HG02759 (cell line): ENCODE measurements around the gene SDC1.

Source experiments
- ATAC-seq: cut with Tn5 transposase; IDR thresholded peaks from one replicate; pipeline ENCODE4 v1.9.1; 2021; ENCODE audit warnings: mild to moderate bottlenecking, moderate library complexity; ENCODE audit not compliant: unreplicated experiment

Gene SDC1

DNA sequence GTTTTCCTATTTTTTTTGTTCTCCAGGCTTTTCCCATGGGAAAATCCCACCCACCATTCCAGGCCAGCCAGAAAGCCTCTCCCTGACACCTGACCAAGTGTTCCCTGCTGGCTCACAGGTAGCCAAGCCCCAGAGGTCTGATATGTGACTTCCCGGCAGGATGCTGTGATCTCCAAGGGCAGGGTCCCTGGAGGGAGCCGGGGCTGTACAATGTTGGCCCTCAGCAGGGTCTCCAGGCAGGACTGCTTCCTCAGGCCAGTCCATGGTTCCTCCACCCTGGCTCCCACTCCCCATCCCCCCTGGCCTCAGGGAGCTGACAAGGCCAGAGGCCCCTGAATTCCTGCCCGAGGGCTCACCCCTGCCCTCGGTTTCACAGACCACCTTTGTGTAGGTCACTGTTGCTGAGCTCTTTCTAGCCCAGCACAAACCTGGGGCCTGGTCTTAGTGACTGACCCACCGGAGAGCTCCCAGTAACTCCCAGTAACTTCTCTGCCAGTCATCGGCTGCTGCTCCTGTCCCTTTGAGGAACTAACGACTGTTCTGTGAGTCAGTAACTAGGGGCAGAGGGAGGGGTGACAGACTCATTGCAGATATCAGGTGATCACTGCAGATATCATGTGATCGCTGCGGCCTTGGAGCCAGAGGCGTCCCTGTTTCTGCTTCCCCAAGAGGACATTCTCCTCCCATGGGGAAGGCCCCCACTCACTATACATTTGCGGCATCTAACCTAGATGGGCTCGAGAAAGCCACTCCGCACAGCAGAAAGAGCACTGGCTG, 38.7 kb downstream of the SDC1 start:
- no peak for ATAC-seq

DNA sequence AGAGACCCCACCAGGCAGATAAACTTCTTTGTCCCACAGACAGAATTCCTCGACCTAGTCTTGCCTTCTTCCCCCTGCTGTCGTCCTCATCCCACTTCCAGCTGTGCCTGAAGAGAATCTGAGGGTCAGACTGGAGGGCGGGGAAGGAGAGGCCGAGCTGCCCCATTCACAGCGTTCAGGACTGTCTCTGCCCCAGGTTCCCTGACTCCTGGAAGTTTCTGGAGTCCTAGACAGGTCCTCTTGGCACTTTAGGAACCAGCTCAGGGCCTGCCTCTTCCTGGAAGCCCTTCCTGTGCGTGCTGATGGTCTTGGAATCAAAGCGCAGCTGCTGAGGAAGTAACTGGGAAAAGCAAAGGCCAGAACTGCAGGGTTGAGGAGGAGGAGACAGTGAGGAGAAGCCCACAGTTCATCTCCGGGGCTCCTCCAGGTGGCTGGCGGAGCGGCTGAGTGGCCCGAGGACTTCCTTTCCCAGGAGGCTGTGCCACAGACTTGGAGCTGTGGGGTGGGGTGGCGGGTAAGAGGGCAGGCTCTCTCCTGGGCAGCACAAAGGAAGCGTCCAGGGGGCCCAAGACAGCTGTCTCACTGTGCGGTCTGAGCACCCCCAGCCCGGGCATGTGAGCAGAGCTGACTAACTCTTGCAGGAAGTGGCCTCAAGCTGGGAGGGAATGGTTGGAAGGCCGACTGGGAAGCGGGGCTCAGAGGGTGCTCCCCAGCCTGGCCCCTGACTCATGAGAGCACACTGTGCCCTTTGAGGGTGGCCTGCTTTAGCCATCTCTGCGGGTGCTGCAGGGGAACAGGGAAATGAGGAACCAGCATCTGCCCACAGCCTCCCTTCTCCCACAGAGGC, 39.5 kb downstream of the SDC1 start:
- no peak for ATAC-seq

- no peak for ATAC-seq
These were observed 40.6 kb downstream of the SDC1 start for GRCh38 chr2:20184067-20184938.

- ATAC-seq = no peak
These were observed 41.6 kb downstream of the SDC1 start for GRCh38 chr2:20183373-20183772.

GRCh38 chr2:20182241-20182931, 42.5 kb downstream of the SDC1 start:
- no peak for ATAC-seq

- ATAC-seq = no peak
These were observed 43.2 kb downstream of the SDC1 start for GRCh38 chr2:20181761-20182160.

DNA sequence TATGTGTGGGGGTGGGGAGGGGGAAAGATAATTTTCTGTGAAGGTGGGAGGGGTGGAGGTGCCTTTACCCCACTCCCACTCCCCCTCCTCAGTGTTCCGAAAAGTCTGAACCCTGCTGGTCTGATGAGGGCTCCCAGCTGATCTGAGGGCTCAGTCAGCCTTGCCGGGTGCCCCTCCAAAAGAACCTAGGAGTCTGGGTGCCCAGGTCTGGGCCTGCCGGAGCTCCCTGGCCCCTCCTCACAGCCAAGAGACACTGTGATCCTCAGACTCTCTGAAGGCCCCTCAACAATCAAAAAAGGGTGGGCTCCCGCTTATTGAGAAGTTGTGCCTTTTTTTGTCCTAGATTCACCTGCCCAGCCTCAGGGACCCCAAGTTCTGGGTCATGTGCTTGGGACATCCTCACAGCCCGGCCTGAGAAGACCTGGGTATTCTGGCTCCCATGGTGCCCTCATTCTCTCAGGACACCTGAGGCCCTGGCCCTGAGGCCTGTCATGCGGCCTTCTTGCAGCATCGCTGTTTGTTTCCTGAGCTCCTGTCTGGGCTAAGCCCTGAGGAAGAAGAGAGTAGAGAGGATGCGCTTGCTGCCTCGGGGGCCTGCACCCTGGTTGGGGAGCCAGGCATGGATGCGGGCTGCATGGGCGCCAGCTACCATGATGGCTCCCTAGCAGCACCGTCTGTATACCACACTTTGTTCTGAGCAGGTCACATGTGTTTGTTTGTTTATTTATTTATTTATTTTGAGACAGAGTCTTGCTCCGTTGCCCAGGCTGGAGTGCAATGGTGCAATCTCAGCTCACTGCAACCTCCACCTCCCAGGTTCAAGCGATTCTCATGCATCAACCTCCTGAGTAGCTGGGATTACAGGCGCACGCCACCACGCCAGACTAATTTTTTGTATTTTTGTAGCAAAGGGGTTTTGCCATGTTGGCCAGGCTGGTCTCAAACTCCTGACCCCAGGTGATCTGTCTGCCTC, 44.0 kb downstream of the SDC1 start:
- no peak for ATAC-seq

DNA sequence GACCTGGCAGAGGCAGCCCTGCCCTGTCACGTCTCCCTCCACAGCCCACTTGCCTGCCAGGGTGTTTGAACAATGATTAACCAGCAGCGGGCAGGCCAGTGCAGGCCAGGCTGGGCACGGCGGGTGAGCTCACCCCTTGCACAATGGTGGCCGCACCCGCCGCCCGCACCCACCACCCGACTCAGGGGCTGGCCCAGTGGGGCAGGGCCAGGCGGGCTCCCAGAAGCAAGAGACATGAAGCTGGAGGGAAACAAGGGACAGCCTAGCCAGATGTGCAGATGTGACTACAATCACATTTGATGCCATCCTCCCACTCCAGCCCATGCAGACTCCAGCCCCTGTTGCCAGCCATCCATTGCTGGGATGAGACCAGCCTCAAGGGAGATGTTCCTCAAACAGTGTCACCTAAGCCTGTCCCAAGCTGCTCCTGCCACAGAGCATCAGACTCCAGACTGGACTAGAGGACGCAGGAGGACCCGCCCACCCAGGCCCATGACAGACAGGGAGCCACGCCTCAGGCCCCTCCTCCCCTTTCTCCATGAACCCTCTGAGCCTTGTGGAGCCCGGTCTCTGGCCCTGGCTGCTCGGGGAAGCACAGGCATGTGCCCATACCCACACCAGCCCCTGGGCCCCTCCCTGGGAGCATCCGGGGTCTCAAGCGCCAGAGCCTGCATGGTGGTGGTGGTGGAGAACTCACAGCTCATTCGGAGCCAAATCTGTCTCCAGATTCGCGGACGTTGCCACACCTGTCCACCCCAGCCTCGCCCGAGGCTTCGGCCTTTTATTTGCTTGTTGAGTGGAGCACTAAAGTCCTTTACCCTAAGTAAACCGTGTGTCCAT, 45.0 kb downstream of the SDC1 start:
- ATAC-seq = no peak

DNA sequence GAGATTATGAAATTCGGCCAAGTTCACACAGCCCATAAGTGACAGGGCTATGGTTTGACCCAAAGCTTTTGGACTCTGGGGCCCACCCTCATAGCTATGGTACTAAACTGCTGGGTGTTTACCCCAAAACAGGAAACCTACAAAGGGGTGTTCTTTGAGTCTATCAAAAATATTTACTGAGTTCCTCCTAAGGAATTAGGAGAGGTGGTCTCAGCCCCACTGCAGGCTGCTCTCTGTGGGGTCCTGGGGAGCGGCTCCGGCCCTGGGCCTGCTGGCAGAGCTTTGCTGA, 45.5 kb downstream of the SDC1 start:
- no peak for ATAC-seq

GRCh38 chr2:20178666-20179465, 46.1 kb downstream of the SDC1 start:
- ATAC-seq = no peak

- ATAC-seq = no peak
These were observed 46.7 kb downstream of the SDC1 start for GRCh38 chr2:20178249-20178607.

DNA sequence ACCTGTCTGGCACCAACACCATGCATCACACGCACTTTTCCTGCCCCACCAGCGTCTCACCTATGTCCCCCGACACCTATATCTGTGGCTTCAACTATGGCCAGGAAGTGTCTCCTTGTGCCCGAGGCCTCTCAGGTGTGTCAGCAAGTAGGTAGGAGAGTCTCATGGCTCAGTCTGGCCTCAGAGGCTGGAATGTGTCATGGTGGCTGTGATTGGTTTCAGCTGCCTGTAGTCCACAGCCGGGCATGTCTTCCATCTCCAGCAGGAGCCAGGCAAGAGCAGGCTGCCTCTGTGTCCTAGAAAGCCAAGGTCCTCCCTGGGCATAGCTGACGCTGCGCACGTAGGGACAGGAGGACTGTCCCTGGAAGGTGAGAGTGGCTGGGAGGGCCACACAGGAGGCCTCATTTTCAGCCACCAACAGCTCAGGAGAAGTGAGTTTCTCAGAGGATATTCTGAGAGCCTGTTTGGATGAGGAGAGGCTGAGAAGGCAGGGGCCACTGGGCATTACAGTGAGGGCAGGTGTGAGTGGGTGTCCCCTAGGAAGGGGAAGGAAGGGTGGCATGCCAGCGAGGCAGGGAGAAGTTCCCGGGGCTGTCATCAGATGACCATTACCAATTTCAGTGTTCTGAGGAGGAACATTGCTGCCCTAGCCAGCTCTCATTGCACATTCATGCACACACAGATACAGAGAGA, 47.2 kb downstream of the SDC1 start:
- no peak for ATAC-seq

- no peak for ATAC-seq
These were observed 48.2 kb downstream of the SDC1 start for GRCh38 chr2:20176760-20177159.

DNA sequence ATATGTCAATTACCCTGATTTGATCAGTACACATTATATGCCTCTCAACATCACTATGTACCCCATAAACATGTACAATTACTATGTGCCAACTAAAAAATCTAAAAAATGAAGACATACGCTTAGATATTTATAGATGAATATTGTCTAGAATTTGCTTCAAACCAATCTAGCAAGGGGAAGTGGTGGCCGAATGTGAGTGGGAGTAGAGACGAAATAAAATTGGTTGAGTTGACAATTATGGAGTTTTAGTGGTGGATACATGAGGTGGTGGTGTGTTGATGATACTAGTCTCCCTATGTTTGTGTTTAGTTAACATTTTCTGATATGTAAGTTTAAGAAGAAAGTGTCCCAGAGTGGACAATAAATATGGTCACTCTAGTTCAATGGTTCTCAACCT, 49.0 kb downstream of the SDC1 start:
- no peak for ATAC-seq

DNA sequence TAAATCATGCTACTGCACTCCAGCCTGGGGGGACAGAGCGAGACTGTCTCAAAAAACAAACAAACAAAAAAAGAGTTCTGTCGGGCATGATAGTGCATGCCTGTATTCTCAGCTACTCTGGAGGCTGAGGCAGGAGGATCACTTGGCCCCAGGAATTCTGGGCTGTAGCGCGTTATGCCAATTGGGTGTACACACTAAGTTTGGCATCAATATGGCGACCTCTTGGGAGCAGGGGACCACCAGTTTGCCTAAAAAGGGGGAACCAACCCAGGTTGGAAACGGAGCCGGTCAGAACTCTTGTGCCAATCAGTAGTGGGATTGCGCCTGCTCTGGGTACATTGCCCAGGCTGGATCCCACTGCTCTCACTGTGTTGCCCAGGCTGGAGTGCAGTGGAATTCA, 49.7 kb downstream of the SDC1 start:
- ATAC-seq = no peak

GRCh38 chr2:20174410-20174809, 50.5 kb downstream of the SDC1 start:
- ATAC-seq = no peak
